Bladder microvascular endothelial cell (primary cell): ENCODE results near the gene SLC50A1. TPM values are rescaled to one million over a fixed set of nuclear protein-coding genes. Genes with fewer than 3 reads are reported as not detected.

ENCODE experiments used
- total RNA-seq: library from RNA; depleted of rRNA; stranded (reverse); fragments of >200 nt; gene quantifications from 2 replicates; pipeline ENCODE4 v1.2.3, GENCODE V29; 2014

Gene SLC50A1, protein sequence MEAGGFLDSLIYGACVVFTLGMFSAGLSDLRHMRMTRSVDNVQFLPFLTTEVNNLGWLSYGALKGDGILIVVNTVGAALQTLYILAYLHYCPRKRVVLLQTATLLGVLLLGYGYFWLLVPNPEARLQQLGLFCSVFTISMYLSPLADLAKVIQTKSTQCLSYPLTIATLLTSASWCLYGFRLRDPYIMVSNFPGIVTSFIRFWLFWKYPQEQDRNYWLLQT
- 22.8 and 26.1 TPM in 2 replicates for total RNA-seq

DNA sequence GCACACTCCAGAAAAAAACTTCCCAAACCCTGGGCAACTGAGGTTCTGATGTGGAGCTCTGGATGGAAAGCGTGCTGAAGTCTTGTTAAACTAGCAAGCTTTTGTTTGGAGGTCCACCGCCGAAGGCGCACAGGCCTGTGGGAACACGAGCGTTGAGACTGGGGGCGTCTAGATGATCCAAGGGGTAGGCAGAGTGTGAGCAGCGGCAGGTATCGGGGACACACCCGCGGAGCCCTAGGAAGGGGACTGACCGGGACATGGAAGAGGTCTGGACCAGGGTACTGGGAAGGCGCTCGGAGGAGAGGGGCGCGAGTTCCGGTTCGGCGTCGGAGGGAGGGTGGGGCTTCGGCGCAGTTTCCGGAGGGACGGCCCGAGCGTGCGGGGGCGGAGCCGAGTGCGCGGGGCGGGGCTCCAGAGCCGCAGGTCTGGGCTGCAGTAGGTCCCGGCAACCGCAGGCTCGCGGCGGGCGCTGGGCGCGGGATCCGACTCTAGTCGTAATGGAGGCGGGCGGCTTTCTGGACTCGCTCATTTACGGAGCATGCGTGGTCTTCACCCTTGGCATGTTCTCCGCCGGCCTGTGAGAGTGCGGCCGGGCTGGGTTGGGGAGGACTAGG is at the start of gene SLC50A1:
TSS of gene SLC50A1 (plus strand) at position 438 of the 614 bp plus-strand sequence. CDS start at position 498, 60 bp downstream.

DNA sequence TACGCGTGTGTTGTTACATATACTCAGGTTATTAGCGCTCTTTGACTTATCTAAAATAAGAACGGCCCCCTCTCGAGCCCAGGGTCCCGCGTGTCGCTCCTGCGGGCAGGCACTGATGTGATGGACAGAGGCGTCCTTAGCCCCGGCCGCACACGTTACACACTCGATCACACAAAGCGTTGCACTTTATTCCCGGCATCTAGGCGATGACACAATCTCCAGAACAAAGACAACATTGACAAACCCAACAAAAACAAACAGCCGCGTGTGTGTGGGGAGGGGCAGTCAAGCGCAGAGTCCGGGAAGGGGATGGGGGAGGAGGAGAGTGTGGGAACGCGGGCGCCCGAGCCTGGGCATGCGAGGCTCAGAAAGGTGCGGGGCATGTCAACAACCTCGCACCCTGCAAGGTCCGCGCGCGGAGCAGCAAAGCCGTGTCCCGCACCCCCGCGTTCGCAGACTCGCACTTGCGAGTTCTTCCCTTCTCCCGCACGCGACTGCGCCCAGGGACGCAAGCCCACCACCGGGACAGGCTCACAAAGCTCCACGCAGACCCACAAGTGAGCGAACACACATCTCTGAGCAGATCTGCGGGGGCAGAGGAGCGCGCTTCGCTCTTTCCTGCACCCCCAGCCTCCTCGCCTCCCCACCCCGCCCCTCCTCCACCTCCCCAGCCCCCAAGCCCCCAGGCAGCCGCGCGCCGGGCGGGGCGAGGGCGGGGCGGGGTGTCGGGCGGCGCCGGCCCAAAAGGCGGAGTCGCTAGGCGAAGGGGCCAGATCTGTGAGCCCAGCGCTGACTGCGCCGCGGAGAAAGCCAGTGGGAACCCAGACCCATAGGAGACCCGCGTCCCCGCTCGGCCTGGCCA is 8.3 kb upstream of the SLC50A1 start, which contains the start of gene EFNA1:
TSS of gene EFNA1 (plus strand) at position 772 of the 862 bp plus-strand sequence. CDS start 102 bp downstream, outside the sequence.

DNA sequence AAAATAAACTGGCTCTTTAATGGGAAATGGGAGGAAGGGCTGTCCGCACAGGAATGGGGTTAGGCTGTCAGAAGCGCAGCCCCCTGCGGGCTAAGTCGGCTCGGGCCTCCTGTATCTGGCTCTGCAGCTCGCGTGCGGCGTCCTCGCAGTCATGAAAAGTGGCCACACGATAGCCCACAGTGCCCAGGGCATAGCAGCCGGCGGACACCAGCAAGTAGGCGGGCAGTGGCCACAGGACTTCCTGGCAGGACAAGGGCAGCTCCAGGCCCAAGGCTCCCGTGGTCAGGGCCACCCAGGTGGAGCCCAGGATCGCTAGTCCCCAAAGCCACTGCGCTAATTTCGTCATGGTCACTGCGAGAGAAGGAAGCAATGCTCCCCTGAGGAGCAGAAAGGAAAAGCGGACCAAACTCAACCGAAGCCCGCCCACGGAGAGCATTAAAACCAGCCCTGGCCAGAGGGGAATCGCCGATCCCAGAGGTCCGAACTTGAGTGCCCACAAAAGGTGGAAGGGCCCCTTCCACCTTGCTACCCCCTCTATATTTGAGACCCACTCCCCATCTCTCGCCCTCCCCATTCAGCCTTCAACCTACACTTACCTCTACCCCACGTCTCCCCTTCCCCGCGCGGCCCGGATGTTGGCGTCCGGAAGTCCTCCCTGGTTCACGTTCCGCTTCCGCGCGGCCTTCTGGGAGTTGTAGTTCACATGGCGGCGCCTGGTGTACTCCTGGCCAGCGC is 4.4 kb downstream of the SLC50A1 start, which contains the start of gene DPM3:
TSS of gene DPM3 (minus strand) at position 637 of the 735 bp plus-strand sequence. CDS start at position 346, 291 bp downstream.

DNA sequence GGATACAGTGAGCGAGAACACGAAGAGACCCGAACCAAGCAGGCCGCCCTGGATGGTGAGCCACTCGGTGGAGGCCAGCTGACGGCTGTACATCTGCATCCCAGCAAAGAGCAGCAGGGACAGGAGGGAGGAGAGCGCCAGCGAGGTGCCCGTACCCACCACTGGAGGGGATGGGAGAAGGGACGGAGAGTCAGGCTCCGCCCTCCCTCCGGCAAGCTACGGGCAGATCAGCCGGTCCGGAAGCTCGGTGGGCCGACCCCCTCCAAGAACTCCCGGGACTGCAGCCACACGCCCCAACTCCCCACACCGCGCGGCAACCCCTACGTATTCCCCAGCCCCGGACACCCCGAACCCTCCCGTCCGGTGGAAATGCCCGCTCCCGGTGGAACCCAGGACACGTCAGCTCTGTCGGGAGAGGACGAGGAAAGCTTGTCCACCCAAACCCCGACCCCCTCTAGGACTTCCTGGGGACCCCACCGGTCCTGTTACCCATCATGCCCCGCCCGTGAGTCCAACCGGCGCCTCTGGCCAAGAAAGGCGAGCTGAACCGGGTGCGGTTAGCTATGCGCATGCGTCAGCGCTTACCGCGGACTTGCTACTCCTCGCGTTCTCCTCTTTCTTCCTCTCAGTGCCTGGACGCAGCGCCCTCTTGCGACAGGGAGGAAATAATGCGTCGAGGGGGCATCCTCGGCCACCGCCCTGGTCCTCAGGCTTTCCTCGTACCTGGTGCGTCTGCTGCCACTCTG is 37.3 kb downstream of the SLC50A1 start, which contains the start of gene KRTCAP2:
TSS of gene KRTCAP2 (minus strand) at position 573 of the 746 bp plus-strand sequence. CDS start at position 493, 80 bp downstream.

DNA sequence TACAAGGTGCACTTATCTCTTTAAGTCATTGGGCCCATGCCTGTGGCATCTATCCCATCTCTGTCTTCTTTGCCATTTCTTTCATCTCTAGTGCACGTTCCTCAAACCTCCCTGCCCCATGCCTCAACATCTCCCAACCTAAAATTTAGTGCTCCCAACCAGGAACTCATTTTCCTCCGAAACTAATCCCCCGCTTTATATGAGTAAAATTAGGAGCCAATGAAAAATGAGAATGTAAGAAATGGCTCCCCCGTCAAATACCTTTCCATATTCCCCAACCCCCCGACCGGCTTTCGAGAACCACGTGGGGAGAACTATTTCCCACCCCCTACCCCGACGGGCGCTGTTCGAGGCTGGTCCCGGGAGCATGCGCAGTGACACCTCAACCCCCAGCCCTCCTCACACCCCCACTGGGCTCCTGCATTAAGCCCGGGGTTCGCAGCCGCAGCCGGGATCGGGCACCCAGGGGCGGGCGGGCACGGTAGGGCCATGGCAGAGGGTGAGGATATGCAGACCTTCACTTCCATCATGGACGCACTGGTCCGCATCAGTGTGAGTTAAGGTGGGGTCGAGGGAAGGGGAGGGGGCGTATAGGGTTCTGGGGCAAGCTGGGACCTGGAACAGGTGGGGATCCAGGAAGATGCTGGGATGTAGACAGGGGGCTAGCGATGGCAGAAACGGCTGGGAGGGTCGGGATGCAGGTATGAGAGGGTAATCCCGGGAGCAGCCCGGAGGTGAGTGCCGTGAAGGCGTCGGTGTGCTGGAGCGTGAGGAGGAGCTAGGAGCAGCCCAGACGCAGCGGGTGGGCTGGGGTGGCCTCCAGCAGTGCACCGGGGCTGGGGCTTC is 38.0 kb downstream of the SLC50A1 start, which contains the start of gene TRIM46:
TSS of gene TRIM46 (plus strand) at position 372 of the 846 bp plus-strand sequence. CDS start at position 490, 118 bp downstream.

Other genes with a start within 250 kb of the SLC50A1 start
- gene PMVK, start 199.1 kb upstream of the SLC50A1 start, total RNA-seq, result 8.6 and 10.6 TPM in 2 replicates
- 74.6 and 104 TPM in 2 replicates for gene PBXIP1, start 179.8 kb upstream of the SLC50A1 start, total RNA-seq
- 7.7 and 18.3 TPM in 2 replicates for gene PYGO2, start 174.1 kb upstream of the SLC50A1 start, total RNA-seq
- 159 and 342 TPM in 2 replicates for gene SHC1, start 165.1 kb upstream of the SLC50A1 start, total RNA-seq
- gene CKS1B, start 161.2 kb upstream of the SLC50A1 start, total RNA-seq, result 56.2 and 86.6 TPM in 2 replicates
- gene FLAD1, start 152.5 kb upstream of the SLC50A1 start, total RNA-seq, result 16.8 and 25.1 TPM in 2 replicates
- 0.76 TPM in 1 of 2 replicates, not detected in the other for gene LENEP, start 142.3 kb upstream of the SLC50A1 start, total RNA-seq
- gene ZBTB7B, start 133.1 kb upstream of the SLC50A1 start, total RNA-seq, result 7.6 and 11.1 TPM in 2 replicates
- gene DCST2, start 102.1 kb upstream of the SLC50A1 start, total RNA-seq, result under 0.01 and 0.13 TPM in 2 replicates
- gene DCST1, start 102.0 kb upstream of the SLC50A1 start, total RNA-seq, result not detected in 2 replicates
- gene ADAM15, start 84.5 kb upstream of the SLC50A1 start, total RNA-seq, result 241 and 324 TPM in 2 replicates
- gene EFNA4, start 72.1 kb upstream of the SLC50A1 start, total RNA-seq, result 4.2 and 13.6 TPM in 2 replicates
- gene EFNA3, start 57.0 kb upstream of the SLC50A1 start, total RNA-seq, result 1.3 and 1.8 TPM in 2 replicates
- 99.7 and 161 TPM in 2 replicates for gene EFNA1, start 8.0 kb upstream of the SLC50A1 start, total RNA-seq
- 20.9 and 56.7 TPM in 2 replicates for gene DPM3, start 4.7 kb downstream of the SLC50A1 start, total RNA-seq
- 96.2 and 98.4 TPM in 2 replicates for gene KRTCAP2, start 37.5 kb downstream of the SLC50A1 start, total RNA-seq
- 1.6 and 4.5 TPM in 2 replicates for gene TRIM46, start 38.0 kb downstream of the SLC50A1 start, total RNA-seq
- gene THBS3, start 72.0 kb downstream of the SLC50A1 start, total RNA-seq, result 9.4 and 18.5 TPM in 2 replicates
- 30.3 and 31.6 TPM in 2 replicates for gene MTX1, start 72.8 kb downstream of the SLC50A1 start, total RNA-seq
- 3.4 and 7.2 TPM in 2 replicates for gene ENTREP3, start 119.6 kb downstream of the SLC50A1 start, total RNA-seq
- 27.2 and 45.4 TPM in 2 replicates for gene SCAMP3, start 126.5 kb downstream of the SLC50A1 start, total RNA-seq
- gene CLK2, start 137.7 kb downstream of the SLC50A1 start, total RNA-seq, result 15.5 and 45.7 TPM in 2 replicates
- 0.32 and 1.0 TPM in 2 replicates for gene HCN3, start 141.6 kb downstream of the SLC50A1 start, total RNA-seq
- 0.06 TPM in 1 of 2 replicates, not detected in the other for gene PKLR, start 165.6 kb downstream of the SLC50A1 start, total RNA-seq
- gene FDPS, start 173.0 kb downstream of the SLC50A1 start, total RNA-seq, result 337 and 454 TPM in 2 replicates
- gene RUSC1, start 185.0 kb downstream of the SLC50A1 start, total RNA-seq, result 11.3 and 12.4 TPM in 2 replicates